Astrocyte (in vitro differentiated cells and primary cell): Measurements from ENCODE around the gene PARP2.

ENCODE experiments used
- CTCF ChIP-seq: IDR thresholded peaks from 2 replicates; pipeline ENCODE4 v1.5.1; 2011; ENCODE audit warnings: low read depth, mild to moderate bottlenecking, inconsistent platforms, low read length, moderate library complexity; ENCODE audit not compliant: insufficient read depth
- EZH2 ChIP-seq: IDR thresholded peaks from 2 replicates; pipeline ENCODE4 v1.6.1; 2012; ENCODE audit warnings: mild to moderate bottlenecking, low read length, inconsistent platforms; ENCODE audit not compliant: insufficient read depth

GRCh38 chr14:20383032-20383431 lies 39.6 kb downstream of the PARP2 start:
- no peak for TF ChIP-seq CTCF
- no peak for TF ChIP-seq EZH2
